Upper lobe of left lung (tissue), 4 donors: ENCODE results near the gene VPS11.

Source experiments
- POLR2A ChIP-seq, 4 donors: fragments of 450-650 bp; IDR thresholded peaks; one replicate each; pipeline ENCODE4 v1.5.1; 2016 to 2017; ENCODE audit warnings: antibody characterized with exemption in 4 of 4, mild to moderate bottlenecking in 2 of 4
- TF ChIP-seq, protein P1 (sequence below), 6 experiments: fragments of 450-650 bp in 4 of 6; fragments of 200-600 bp in 2 of 6; sonication (generic) in 2 of 6; IDR thresholded peaks; one replicate each; pipeline ENCODE4 v1.5.1; 2016 to 2019; ENCODE audit warnings: antibody characterized with exemption in 6 of 6

DNA sequence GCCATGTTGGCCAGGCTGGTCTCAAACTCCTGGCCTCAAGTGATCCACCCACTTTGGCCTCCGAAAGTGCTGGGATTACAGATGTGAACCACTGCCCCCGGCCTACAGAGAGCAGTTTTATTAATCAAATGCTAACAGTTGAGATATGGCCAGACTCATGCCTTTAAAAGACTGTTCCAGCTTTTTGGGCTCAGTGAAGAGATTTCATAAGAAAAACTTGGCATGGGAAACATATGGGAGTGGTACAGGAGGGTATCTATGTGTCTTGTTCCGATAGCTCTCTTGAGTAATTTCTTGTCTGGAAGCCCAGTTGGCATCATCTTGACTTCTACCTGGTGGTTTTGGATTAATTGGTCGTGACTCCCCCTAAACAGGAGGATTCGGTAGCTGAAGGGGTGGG is 28.7 kb upstream of the VPS11 start:
- no peak for TF ChIP-seq POLR2A (IDR thresholded peaks at IDR 0.05)
- TF ChIP-seq, protein P1, sequence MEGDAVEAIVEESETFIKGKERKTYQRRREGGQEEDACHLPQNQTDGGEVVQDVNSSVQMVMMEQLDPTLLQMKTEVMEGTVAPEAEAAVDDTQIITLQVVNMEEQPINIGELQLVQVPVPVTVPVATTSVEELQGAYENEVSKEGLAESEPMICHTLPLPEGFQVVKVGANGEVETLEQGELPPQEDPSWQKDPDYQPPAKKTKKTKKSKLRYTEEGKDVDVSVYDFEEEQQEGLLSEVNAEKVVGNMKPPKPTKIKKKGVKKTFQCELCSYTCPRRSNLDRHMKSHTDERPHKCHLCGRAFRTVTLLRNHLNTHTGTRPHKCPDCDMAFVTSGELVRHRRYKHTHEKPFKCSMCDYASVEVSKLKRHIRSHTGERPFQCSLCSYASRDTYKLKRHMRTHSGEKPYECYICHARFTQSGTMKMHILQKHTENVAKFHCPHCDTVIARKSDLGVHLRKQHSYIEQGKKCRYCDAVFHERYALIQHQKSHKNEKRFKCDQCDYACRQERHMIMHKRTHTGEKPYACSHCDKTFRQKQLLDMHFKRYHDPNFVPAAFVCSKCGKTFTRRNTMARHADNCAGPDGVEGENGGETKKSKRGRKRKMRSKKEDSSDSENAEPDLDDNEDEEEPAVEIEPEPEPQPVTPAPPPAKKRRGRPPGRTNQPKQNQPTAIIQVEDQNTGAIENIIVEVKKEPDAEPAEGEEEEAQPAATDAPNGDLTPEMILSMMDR (IDR thresholded peaks at IDR 0.05), result no peak
